H1 (cell line): ENCODE measurements around the gene OXER1. TPM values are rescaled to one million over a fixed set of nuclear protein-coding genes. Genes with fewer than 3 reads are reported as not detected.

Experiments
- BACH1 ChIP-seq: IDR thresholded peaks from 2 replicates; pipeline ENCODE4 v1.6.1; 2012; ENCODE audit warnings: low read length, improper control_type of control experiment
- BCL11A ChIP-seq, 2 experiments: IDR thresholded peaks; one replicate each; pipeline ENCODE4 v1.6.1; 2011; ENCODE audit warnings: low read depth in 2 of 2, low read length in 2 of 2, mild to moderate bottlenecking in 2 of 2
- CHD1 ChIP-seq: IDR thresholded peaks from 2 replicates; pipeline ENCODE4 v1.6.1; 2012; ENCODE audit warnings: low read depth, low read length, improper control_type of control experiment
- CHD2 ChIP-seq: IDR thresholded peaks from 2 replicates; pipeline ENCODE4 v1.6.1; 2012; ENCODE audit warnings: low read length, improper control_type of control experiment
- GABPA ChIP-seq: IDR thresholded peaks from 2 replicates; pipeline ENCODE4 v1.6.1; 2011; ENCODE audit warnings: mild to moderate bottlenecking, low read length, moderate library complexity, borderline replicate concordance; ENCODE audit not compliant: insufficient read depth
- KDM4A ChIP-seq: IDR thresholded peaks from one replicate; pipeline ENCODE4 v1.7.1; 2012; ENCODE audit warnings: low read depth, mild to moderate bottlenecking, moderate library complexity, low read length, inconsistent platforms; ENCODE audit not compliant: severe bottlenecking
- RXRA ChIP-seq: IDR thresholded peaks from 2 replicates; pipeline ENCODE4 v1.6.1; 2011; ENCODE audit warnings: low read depth, mild to moderate bottlenecking, low read length, moderate library complexity; ENCODE audit not compliant: insufficient read depth
- SIN3A ChIP-seq, 2 experiments: IDR thresholded peaks in 1 of 2; conservative IDR thresholded peaks in 1 of 2; 2 replicates each; pipeline ENCODE4 v1.6.1; 2011 to 2012; ENCODE audit warnings: low read length in 2 of 2, improper control_type of control experiment in 1 of 2, low read depth in 1 of 2, mild to moderate bottlenecking in 1 of 2
- polyA plus RNA-seq, 7 experiments: library from polyadenylated mRNA; depleted of rRNA in 3 of 7; stranded (reverse) in 5 of 7; unstranded in 2 of 7; fragments of >200 nt in 5 of 7; fragments of 200-250 nt in 2 of 7; gene quantifications; 1 replicate in 5 of 7; 2 replicates in 1 of 7; 4 replicates in 1 of 7; pipeline versions ENCODE4 v1.2.1 to v1.2.3, GENCODE V29; 2011 to 2013; ENCODE audit warnings: missing spikeins in 2 of 7, mixed read lengths in 2 of 7
- total RNA-seq: library from RNA; stranded (reverse); fragmentation: NEBNext Ultra II Directional; extraction: Animal tissue kit (Norgen Biotek cat#: 25700); gene quantifications from 2 replicates; pipeline ENCODE4 v1.2.1, GENCODE V29; 2021
- TF ChIP-seq, protein P1 (sequence below): fragments of 300-600 bp; sonication (generic); IDR thresholded peaks from 2 replicates; pipeline ENCODE4 v1.7.1; 2012; ENCODE audit warnings: low read length, moderate library complexity, mild to moderate bottlenecking, inconsistent platforms; ENCODE audit not compliant: insufficient replicate concordance

The OXER1 gene
- total and polyA plus RNA-seq, 2 of the 8 experiments (the other 6 are each of a cell fraction or from before 2014, with no cell fraction given), result 1.2 to 2.9 TPM

DNA sequence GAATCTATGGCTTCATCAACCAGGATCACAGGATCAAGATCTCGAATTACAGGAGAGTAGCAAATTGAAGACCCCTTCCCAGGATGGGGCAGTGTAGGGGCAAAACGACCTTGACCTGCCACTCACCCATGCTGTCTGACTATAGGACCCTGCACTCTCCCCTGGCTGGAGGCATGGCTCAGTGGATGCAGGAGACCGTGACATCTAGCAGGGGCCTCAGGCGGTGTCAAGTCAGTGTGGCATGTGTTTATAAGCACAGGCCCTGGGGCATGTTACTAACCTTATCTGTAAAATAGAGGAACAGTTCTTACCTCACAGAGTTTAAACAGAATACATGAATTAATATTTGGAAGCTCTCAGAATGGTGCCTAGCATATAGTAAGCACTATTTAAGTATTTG, 24.9 kb upstream of the OXER1 start (continued):
- TF ChIP-seq, protein P1, sequence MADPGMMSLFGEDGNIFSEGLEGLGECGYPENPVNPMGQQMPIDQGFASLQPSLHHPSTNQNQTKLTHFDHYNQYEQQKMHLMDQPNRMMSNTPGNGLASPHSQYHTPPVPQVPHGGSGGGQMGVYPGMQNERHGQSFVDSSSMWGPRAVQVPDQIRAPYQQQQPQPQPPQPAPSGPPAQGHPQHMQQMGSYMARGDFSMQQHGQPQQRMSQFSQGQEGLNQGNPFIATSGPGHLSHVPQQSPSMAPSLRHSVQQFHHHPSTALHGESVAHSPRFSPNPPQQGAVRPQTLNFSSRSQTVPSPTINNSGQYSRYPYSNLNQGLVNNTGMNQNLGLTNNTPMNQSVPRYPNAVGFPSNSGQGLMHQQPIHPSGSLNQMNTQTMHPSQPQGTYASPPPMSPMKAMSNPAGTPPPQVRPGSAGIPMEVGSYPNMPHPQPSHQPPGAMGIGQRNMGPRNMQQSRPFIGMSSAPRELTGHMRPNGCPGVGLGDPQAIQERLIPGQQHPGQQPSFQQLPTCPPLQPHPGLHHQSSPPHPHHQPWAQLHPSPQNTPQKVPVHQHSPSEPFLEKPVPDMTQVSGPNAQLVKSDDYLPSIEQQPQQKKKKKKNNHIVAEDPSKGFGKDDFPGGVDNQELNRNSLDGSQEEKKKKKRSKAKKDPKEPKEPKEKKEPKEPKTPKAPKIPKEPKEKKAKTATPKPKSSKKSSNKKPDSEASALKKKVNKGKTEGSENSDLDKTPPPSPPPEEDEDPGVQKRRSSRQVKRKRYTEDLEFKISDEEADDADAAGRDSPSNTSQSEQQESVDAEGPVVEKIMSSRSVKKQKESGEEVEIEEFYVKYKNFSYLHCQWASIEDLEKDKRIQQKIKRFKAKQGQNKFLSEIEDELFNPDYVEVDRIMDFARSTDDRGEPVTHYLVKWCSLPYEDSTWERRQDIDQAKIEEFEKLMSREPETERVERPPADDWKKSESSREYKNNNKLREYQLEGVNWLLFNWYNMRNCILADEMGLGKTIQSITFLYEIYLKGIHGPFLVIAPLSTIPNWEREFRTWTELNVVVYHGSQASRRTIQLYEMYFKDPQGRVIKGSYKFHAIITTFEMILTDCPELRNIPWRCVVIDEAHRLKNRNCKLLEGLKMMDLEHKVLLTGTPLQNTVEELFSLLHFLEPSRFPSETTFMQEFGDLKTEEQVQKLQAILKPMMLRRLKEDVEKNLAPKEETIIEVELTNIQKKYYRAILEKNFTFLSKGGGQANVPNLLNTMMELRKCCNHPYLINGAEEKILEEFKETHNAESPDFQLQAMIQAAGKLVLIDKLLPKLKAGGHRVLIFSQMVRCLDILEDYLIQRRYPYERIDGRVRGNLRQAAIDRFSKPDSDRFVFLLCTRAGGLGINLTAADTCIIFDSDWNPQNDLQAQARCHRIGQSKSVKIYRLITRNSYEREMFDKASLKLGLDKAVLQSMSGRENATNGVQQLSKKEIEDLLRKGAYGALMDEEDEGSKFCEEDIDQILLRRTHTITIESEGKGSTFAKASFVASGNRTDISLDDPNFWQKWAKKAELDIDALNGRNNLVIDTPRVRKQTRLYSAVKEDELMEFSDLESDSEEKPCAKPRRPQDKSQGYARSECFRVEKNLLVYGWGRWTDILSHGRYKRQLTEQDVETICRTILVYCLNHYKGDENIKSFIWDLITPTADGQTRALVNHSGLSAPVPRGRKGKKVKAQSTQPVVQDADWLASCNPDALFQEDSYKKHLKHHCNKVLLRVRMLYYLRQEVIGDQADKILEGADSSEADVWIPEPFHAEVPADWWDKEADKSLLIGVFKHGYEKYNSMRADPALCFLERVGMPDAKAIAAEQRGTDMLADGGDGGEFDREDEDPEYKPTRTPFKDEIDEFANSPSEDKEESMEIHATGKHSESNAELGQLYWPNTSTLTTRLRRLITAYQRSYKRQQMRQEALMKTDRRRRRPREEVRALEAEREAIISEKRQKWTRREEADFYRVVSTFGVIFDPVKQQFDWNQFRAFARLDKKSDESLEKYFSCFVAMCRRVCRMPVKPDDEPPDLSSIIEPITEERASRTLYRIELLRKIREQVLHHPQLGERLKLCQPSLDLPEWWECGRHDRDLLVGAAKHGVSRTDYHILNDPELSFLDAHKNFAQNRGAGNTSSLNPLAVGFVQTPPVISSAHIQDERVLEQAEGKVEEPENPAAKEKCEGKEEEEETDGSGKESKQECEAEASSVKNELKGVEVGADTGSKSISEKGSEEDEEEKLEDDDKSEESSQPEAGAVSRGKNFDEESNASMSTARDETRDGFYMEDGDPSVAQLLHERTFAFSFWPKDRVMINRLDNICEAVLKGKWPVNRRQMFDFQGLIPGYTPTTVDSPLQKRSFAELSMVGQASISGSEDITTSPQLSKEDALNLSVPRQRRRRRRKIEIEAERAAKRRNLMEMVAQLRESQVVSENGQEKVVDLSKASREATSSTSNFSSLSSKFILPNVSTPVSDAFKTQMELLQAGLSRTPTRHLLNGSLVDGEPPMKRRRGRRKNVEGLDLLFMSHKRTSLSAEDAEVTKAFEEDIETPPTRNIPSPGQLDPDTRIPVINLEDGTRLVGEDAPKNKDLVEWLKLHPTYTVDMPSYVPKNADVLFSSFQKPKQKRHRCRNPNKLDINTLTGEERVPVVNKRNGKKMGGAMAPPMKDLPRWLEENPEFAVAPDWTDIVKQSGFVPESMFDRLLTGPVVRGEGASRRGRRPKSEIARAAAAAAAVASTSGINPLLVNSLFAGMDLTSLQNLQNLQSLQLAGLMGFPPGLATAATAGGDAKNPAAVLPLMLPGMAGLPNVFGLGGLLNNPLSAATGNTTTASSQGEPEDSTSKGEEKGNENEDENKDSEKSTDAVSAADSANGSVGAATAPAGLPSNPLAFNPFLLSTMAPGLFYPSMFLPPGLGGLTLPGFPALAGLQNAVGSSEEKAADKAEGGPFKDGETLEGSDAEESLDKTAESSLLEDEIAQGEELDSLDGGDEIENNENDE, result no peak
- no peak for TF ChIP-seq CHD1
- no peak for TF ChIP-seq CHD2
- no peak for TF ChIP-seq SIN3A (conservative IDR thresholded peaks at IDR 0.05 in 1 of 2, IDR thresholded peaks at IDR 0.05 in 1 of 2; ENCODE audit: low read depth in 1 of 2, low read length in 2 of 2)
- TF ChIP-seq BCL11A (IDR thresholded peaks at IDR 0.05; ENCODE audit: low read depth in 2 of 2, low read length in 2 of 2), result no peak
- TF ChIP-seq KDM4A, result no peak
- no peak for TF ChIP-seq GABPA
- no peak for TF ChIP-seq BACH1
- TF ChIP-seq RXRA, result no peak
- TF ChIP-seq, all 59 proteins: peak for 0
